Naive thymus-derived CD4-positive, alpha-beta T cell (primary cell): ENCODE data around the gene THSD4. TPM values are rescaled to one million over a fixed set of nuclear protein-coding genes. Genes with fewer than 3 reads are reported as not detected.
A peak's percentile ranks its signal among the peaks of the same experiment; 100 is the strongest.

Source experiments
- ATAC-seq: fragments of 150-1000 bp; cut with Tn5 transposase; 2 replicates; pipeline ENCODE4 v1.10.0; 2021; ENCODE audit warnings: mild to moderate bottlenecking, moderate library complexity
- CTCF ChIA-PET: fragments of 350-600 bp; sonication (Branson Sonifier 250); formaldehyde crosslinking; loops from one replicate; lab custom pipeline; 2021; ENCODE audit warnings: antibody characterized with exemption; lab: Charles Lee
- POLR2A ChIA-PET: fragments of 350-600 bp; sonication (Branson Sonifier 250); formaldehyde crosslinking; loops from one replicate; lab custom pipeline; 2021; ENCODE audit warnings: antibody characterized with exemption, inconsistent platforms; lab: Charles Lee
- DNase-seq, 9 donors: peaks; one replicate each; pipeline versions ENCODE4 v3.0.0 to v3.0.0-alpha.2; 2020 to 2022; ENCODE audit warnings: mixed read lengths in 1 of 9
- H3K27ac ChIP-seq: one replicate; pipeline ENCODE4 v1.7.0; 2013; ENCODE audit warnings: mild to moderate bottlenecking, low read depth, low read length, moderate library complexity
- H3K27me3 ChIP-seq, 2 donors: one replicate each; pipeline ENCODE4 v1.7.0; 2013; ENCODE audit warnings: low read length in 2 of 2, mild to moderate bottlenecking in 2 of 2, moderate library complexity in 2 of 2; ENCODE audit not compliant: control insufficient read depth in 2 of 2, insufficient read depth in 2 of 2
- H3K36me3 ChIP-seq, 3 experiments: 1 replicate in 2 of 3; 2 replicates in 1 of 3; pipeline ENCODE4 v1.7.0; 2013; ENCODE audit warnings: low read length in 3 of 3, mild to moderate bottlenecking in 3 of 3, moderate library complexity in 1 of 3; ENCODE audit not compliant: insufficient read depth in 3 of 3, control insufficient read depth in 2 of 3
- H3K4me1 ChIP-seq, 2 donors: one replicate each; pipeline ENCODE4 v1.7.0; 2013; ENCODE audit warnings: low read length in 2 of 2, mild to moderate bottlenecking in 2 of 2, moderate library complexity in 1 of 2; ENCODE audit not compliant: control insufficient read depth in 2 of 2, insufficient read depth in 2 of 2
- H3K4me3 ChIP-seq: 2 replicates; pipeline ENCODE4 v1.7.0; 2013; ENCODE audit warnings: mild to moderate bottlenecking, low read length
- H3K9me3 ChIP-seq, 3 experiments: 1 replicate in 2 of 3; 2 replicates in 1 of 3; pipeline ENCODE4 v1.7.0; 2013; ENCODE audit warnings: low read length in 3 of 3; ENCODE audit not compliant: control insufficient read depth in 2 of 3
- H3K27ac Mint-ChIP-seq, 9 donors: one replicate each; pipeline ENCODE4 v1.8.0; 2020 to 2022; ENCODE audit warnings: mixed read lengths in 9 of 9, mild to moderate bottlenecking in 8 of 9, moderate library complexity in 5 of 9, inconsistent platforms in 2 of 9
- H3K27me3 Mint-ChIP-seq, 5 donors: one replicate each; pipeline ENCODE4 v1.8.0; 2021 to 2022; ENCODE audit warnings: mixed read lengths in 5 of 5, mild to moderate bottlenecking in 1 of 5
- H3K36me3 Mint-ChIP-seq, 5 donors: one replicate each; pipeline ENCODE4 v1.8.0; 2020 to 2022; ENCODE audit warnings: mixed read lengths in 5 of 5, mild to moderate bottlenecking in 3 of 5, inconsistent platforms in 1 of 5
- H3K4me1 Mint-ChIP-seq, 7 donors: one replicate each; pipeline ENCODE4 v1.8.0; 2020 to 2022; ENCODE audit warnings: mixed read lengths in 7 of 7, mild to moderate bottlenecking in 3 of 7, inconsistent platforms in 1 of 7
- H3K4me3 Mint-ChIP-seq, 10 donors: one replicate each; pipeline ENCODE4 v1.8.0; 2020 to 2022; ENCODE audit warnings: mild to moderate bottlenecking in 10 of 10, mixed read lengths in 10 of 10, moderate library complexity in 6 of 10, inconsistent platforms in 2 of 10
- H3K9me3 Mint-ChIP-seq, 11 donors: one replicate each; pipeline ENCODE4 v1.8.0; 2020 to 2022; ENCODE audit warnings: mixed read lengths in 11 of 11, mild to moderate bottlenecking in 4 of 11, inconsistent platforms in 1 of 11, moderate library complexity in 1 of 11
- intact Hi-C, 2 donors: fragments of 100-400 bp; cut with micrococcal nuclease; formaldehyde crosslinking; loops; one replicate each; pipeline ENCODE4 v1.15.1; 2023
- polyA plus RNA-seq, 2 donors: library from polyadenylated mRNA; unstranded; fragments of 300-500 nt; fragmentation: Illumina TruSeq; gene quantifications; one replicate each; pipeline ENCODE4 v1.2.3, GENCODE V29; 2021
- total RNA-seq, 6 experiments: library from RNA in 5 of 6; stranded (reverse) in 5 of 6; gene quantifications; 1 replicate in 5 of 6; 2 replicates in 1 of 6; pipeline ENCODE4 v1.2.3 and lab custom pipeline; 2021 to 2026

Gene THSD4
- total and polyA plus RNA-seq, 7 experiments from 2014 or later: not detected

DNA sequence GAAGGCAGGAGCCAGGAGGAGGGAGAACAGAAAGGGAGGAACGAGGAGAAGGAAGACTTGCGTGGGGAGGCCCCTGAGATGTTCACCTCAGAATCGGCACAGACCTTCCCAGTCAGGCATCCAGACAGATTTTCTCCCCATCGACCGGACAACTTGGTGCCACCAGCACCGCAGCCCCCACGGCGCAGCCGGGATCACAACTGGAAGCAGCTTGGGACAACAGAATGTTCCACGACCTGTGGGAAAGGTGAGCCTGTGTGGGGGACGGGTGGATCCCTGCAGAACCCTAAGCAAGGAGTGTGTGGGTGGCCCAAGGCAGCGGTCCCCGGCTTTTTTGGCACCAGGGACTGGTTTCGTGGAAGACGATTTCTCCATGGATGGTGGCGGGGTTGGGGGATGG is 622.5 kb downstream of the THSD4 start:
- H3K4me3 Mint-ChIP-seq: no peak overlapping the region
- peaks cover 0 to 14% (median 7%) of the 10 kb centered on the region in 5 donors for H3K27me3 Mint-ChIP-seq
- no peaks in the 10 kb centered on the region for H3K9me3 Mint-ChIP-seq
- Histone ChIP-seq H3K27ac (no peak overlapping the region), H3K9me3 (no peaks in the 10 kb centered on the region), H3K4me3 (no peak overlapping the region), H3K36me3 (no peaks in the 10 kb centered on the region), H3K4me1 (no peaks in the 10 kb centered on the region), H3K27me3 (peaks cover 5 to 6% of the 10 kb centered on the region in 2 donors)
- no peaks in the 10 kb centered on the region for H3K36me3 Mint-ChIP-seq
- ChIA-PET CTCF (no interaction called here), POLR2A (no interaction called here)
- no peak for ATAC-seq
- no peaks in the 10 kb centered on the region for H3K4me1 Mint-ChIP-seq
- no peak for DNase-seq
- H3K27ac Mint-ChIP-seq: no peak overlapping the region
- intact Hi-C loops: loop anchor here in 1 of 2 donors (10.0 kb wide), 1 partner anchor 203 kb away; no protein-coding TSS in a partner anchor

DNA sequence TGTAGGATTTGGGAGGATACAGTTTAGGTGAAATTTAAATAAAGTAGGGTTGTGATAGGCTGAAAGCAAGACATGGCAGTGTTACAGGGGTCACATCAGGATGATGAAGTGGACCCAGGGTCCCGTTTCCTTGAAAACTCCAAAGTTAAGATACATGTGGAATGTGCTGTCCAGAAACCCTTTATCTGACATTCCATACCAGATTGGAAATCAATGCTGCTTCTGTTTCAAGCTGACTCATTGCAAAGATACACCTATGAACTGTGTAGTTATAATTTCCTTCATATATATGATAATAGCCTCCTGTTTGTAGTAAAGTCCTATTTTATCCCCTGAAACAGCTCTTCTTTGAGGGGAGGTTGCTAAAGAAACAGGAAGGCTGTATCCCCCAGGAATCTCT is 624.1 kb downstream of the THSD4 start:
- H3K36me3 Mint-ChIP-seq: no peaks in the 10 kb centered on the region
- intact Hi-C loops: loop anchor here in 1 of 2 donors (10.0 kb wide), 1 partner anchor 205 kb away; no protein-coding TSS in a partner anchor
- peaks cover 0 to 12% (median 7%) of the 10 kb centered on the region in 5 donors for H3K27me3 Mint-ChIP-seq
- DNase-seq (no peak), ATAC-seq (no peak)
- no peak overlapping the region for H3K27ac ChIP-seq
- peaks cover 5 to 6% of the 10 kb centered on the region in 2 donors for H3K27me3 ChIP-seq
- no peak overlapping the region for H3K4me3 Mint-ChIP-seq
- H3K36me3 ChIP-seq: no peaks in the 10 kb centered on the region
- H3K4me1 ChIP-seq: no peaks in the 10 kb centered on the region
- no peak overlapping the region for H3K27ac Mint-ChIP-seq
- H3K4me1 Mint-ChIP-seq: peaks cover 0 to 3% (median 0%) of the 10 kb centered on the region in 7 donors
- ChIA-PET POLR2A (no interaction called here), CTCF (interaction anchor here (0.7 kb wide), 1 partner anchor 1754 kb away, joined by 3 read pairs; no protein-coding TSS in a partner anchor)
- H3K9me3 Mint-ChIP-seq: no peaks in the 10 kb centered on the region
- H3K4me3 ChIP-seq: no peak overlapping the region
- no peaks in the 10 kb centered on the region for H3K9me3 ChIP-seq

DNA sequence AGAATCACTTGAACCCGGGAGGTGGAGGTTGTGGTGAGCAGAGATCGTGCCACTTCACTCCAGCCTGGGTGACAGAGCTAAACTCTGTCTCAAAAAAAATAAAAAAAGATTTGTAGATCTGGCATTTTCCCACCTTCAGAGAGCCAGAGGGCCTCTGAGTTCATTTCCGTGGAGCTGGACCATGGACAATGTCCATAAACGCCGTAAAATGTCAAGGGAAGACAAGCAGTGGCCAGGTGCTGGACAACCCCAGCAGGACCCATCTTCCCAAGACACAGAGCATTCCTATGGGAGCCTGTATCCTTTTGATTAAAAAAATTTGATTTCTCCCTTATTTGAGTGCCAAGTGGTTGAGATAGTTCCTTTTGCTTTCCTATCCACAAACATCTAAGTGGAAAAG is 627.7 kb downstream of the THSD4 start:
- peaks cover 0 to 27% (median 7%) of the 10 kb centered on the region in 5 donors for H3K27me3 Mint-ChIP-seq
- H3K9me3 Mint-ChIP-seq: no peaks in the 10 kb centered on the region
- H3K9me3 ChIP-seq: no peaks in the 10 kb centered on the region
- no peaks in the 10 kb centered on the region for H3K4me1 ChIP-seq
- no peak overlapping the region for H3K4me3 Mint-ChIP-seq
- H3K4me1 Mint-ChIP-seq: peaks cover 0 to 3% (median 0%) of the 10 kb centered on the region in 7 donors
- no peaks in the 10 kb centered on the region for H3K27me3 ChIP-seq
- no peak overlapping the region for H3K27ac Mint-ChIP-seq
- ChIA-PET CTCF (interaction anchor here (0.9 to 2.3 kb wide), 8 partner anchors 9 to 414 kb away, joined by 3 to 17 read pairs (median 4); no protein-coding TSS in a partner anchor), POLR2A (no interaction called here)
- no peak overlapping the region for H3K4me3 ChIP-seq
- intact Hi-C loops: no loop called here
- no peaks in the 10 kb centered on the region for H3K36me3 ChIP-seq
- H3K27ac ChIP-seq: no peak overlapping the region
- DNase-seq: no peak
- ATAC-seq: no peak
- H3K36me3 Mint-ChIP-seq: no peaks in the 10 kb centered on the region

DNA sequence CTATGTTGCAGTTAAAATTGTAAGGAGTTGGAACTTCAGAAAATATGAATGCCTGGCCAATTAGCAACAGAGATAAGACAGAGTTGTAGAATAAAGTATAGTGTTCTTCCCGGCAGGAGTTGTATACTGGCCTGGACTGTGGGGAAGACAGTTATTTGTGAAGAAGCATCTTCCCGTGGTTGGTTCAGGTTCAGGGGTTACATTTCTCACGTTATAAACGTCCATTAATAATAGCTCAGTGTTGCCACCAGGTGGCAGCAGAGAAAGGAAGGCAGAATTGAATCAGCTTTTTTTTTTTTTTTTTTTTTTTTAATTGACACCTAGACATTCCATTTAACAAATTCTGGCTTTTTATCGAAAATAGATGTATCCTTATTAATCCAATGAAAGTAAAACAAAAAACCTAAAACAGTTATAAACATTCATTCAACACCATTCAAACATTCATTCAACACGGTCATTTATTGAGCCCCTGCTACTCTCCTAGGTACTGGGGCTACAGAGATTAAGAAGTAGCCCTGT is 628.7 kb downstream of the THSD4 start:
- no peaks in the 10 kb centered on the region for H3K9me3 Mint-ChIP-seq
- H3K36me3 ChIP-seq: no peaks in the 10 kb centered on the region
- no peaks in the 10 kb centered on the region for H3K9me3 ChIP-seq
- H3K27me3 ChIP-seq: no peaks in the 10 kb centered on the region
- no peak overlapping the region for H3K27ac ChIP-seq
- H3K27ac Mint-ChIP-seq: no peak overlapping the region
- H3K27me3 Mint-ChIP-seq: peaks cover 0 to 27% (median 7%) of the 10 kb centered on the region in 5 donors
- intact Hi-C loops: loop anchor here (1.0 kb wide), 2 partner anchors 57 to 412 kb away; no protein-coding TSS in a partner anchor
- no peak overlapping the region for H3K4me3 Mint-ChIP-seq
- POLR2A ChIA-PET: no interaction called here
- peaks cover 0 to 3% (median 0%) of the 10 kb centered on the region in 7 donors for H3K4me1 Mint-ChIP-seq
- DNase-seq (peak; percentile 1 to 58 (median 48)), ATAC-seq (no peak)
- no peaks in the 10 kb centered on the region for H3K4me1 ChIP-seq
- no peaks in the 10 kb centered on the region for H3K36me3 Mint-ChIP-seq
- no peak overlapping the region for H3K4me3 ChIP-seq
- CTCF ChIA-PET: interaction anchor here (0.6 to 2.3 kb wide), 13 partner anchors 9 to 483 kb away, joined by 3 to 17 read pairs (median 3); no protein-coding TSS in a partner anchor

DNA sequence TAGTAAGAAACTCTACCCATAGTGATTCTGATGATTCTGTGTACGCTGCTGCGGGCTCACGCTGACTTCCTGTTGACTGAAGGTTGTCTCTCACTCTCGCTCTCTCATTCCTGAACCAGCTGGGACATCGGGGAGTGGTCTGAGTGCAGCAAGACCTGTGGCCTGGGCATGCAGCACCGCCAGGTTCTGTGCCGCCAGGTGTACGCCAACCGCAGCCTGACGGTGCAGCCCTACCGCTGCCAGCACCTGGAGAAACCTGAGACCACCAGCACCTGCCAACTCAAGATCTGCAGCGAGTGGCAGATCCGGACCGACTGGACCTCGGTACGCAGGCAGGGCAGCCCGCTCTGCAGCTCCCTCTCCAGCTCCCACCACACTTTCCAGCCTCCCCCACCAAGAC is 631.4 kb downstream of the THSD4 start:
- no peak overlapping the region for H3K4me3 Mint-ChIP-seq
- ATAC-seq: no peak
- DNase-seq: no peak
- intact Hi-C loops: no loop called here
- peaks cover 2 to 29% (median 8%) of the 10 kb centered on the region in 5 donors for H3K27me3 Mint-ChIP-seq
- H3K27ac Mint-ChIP-seq: no peak overlapping the region
- H3K9me3 Mint-ChIP-seq: no peaks in the 10 kb centered on the region
- Histone ChIP-seq H3K27ac (no peak overlapping the region), H3K4me1 (no peaks in the 10 kb centered on the region), H3K36me3 (no peaks in the 10 kb centered on the region), H3K27me3 (no peaks in the 10 kb centered on the region), H3K9me3 (no peaks in the 10 kb centered on the region), H3K4me3 (no peak overlapping the region)
- ChIA-PET CTCF (no interaction called here), POLR2A (no interaction called here)
- H3K4me1 Mint-ChIP-seq: peaks cover 0 to 3% (median 0%) of the 10 kb centered on the region in 7 donors
- no peaks in the 10 kb centered on the region for H3K36me3 Mint-ChIP-seq

DNA sequence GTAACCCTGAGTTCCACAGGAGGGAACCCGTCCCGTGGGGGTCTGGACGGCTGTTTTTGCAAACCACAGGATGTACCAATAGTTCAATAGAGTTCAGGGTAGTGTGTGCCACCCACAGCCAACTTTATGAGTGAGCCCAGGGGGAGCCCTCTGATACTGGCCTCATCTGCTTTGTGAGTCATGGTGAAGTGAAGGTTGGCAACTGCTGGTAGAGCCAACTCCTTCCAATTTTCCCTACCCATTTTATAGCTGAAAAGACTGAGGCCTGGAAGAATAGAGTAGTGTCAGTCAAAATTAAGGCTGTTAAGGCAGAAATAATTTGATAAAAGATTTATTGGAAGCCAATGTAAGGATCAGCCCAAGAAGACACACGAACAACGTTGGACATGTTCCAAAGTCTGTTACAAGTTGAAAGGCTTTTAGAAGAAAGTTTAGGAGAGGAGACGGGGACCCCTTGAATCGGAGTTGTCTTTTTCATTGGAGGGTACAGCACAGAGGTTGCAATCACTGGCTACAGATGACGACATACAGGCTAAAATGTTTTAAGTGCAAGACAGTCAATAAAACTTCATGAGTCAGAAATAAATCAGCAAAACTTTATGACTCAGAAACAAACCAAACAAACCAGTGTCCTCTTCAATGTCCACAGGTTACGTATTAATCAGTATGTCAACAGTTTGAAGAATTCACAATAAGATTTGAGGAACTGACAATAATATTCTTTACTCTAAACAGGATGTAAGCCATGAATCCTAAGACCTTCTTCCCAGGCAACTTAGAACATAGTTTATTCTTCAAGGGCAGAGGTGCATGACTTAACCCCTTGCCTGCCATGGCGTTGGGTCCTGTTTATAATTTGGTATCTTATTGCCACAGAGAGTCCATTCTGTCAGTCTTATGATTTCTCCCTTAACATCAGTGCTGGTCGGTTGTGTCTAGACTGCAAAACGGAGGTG is 632.1 kb downstream of the THSD4 start:
- ATAC-seq: no peak

More for the DNA sequence above, 632.1 kb downstream of the THSD4 start:
- Histone ChIP-seq H3K27ac (no peak overlapping the region), H3K4me1 (no peaks in the 10 kb centered on the region), H3K36me3 (no peaks in the 10 kb centered on the region), H3K4me3 (no peak overlapping the region), H3K27me3 (no peaks in the 10 kb centered on the region), H3K9me3 (no peaks in the 10 kb centered on the region)
- no peaks in the 10 kb centered on the region for H3K9me3 Mint-ChIP-seq
- peaks cover 0 to 3% (median 0%) of the 10 kb centered on the region in 7 donors for H3K4me1 Mint-ChIP-seq
- ChIA-PET POLR2A (no interaction called here), CTCF (no interaction called here)
- intact Hi-C loops: no loop called here
- H3K36me3 Mint-ChIP-seq: no peaks in the 10 kb centered on the region
- no peak overlapping the region for H3K27ac Mint-ChIP-seq
- no peak overlapping the region for H3K4me3 Mint-ChIP-seq
- DNase-seq: no peak
- peaks cover 4 to 32% (median 8%) of the 10 kb centered on the region in 5 donors for H3K27me3 Mint-ChIP-seq
